ENCODE results near the gene OR10T2.

- TF ChIP-seq CTCF (IDR thresholded peaks at IDR 0.05): no peak
- no peak for TF ChIP-seq EP300 (IDR thresholded peaks at IDR 0.05)
Observed at GRCh38 chr1:158393476-158393875, 5.8 kb downstream of the OR10T2 start.
